ENCODE data around the gene HGF. TPM values are rescaled to one million over a fixed set of nuclear protein-coding genes. Genes with fewer than 3 reads are reported as not detected.

HGF gene
- total and polyA plus RNA-seq, 8 donors: 0.42 to 8.0 (median 0.86) TPM

DNA sequence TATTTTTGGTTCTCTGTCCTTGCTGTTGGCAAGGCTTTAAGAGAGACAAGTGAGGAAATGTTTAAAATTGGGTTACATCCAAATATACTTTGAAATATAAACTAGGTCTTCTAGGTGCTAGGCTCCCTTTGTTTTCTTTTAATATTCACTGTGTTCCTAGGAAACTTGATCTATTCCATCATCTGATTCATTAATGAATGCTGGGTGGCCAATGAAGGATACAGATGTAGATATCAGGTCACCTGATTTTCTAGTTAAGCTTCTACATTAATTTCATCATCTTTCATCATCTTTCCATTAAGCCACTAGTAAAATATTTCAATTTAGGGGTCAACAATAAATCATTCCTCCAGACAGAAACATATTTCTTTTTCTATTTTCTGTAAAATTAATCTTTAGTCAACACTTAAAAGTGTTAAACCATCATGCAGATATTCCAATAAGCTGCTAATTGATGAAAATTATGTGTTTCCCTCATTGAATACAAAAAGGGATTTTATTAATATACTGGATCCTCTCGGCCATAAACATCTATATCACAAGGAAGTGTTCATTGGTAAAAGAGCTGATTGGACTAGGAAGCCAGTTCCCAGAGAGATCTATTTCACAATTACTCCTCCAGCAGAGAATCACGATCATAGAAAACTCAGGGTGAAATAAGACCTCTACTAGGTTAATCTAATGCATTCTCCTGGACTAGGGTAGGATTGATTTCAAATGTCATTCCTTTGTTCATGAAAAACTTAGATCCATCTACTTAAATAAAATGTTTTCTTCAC is 14.7 kb downstream of the HGF start:
- TF ChIP-seq, protein P1, sequence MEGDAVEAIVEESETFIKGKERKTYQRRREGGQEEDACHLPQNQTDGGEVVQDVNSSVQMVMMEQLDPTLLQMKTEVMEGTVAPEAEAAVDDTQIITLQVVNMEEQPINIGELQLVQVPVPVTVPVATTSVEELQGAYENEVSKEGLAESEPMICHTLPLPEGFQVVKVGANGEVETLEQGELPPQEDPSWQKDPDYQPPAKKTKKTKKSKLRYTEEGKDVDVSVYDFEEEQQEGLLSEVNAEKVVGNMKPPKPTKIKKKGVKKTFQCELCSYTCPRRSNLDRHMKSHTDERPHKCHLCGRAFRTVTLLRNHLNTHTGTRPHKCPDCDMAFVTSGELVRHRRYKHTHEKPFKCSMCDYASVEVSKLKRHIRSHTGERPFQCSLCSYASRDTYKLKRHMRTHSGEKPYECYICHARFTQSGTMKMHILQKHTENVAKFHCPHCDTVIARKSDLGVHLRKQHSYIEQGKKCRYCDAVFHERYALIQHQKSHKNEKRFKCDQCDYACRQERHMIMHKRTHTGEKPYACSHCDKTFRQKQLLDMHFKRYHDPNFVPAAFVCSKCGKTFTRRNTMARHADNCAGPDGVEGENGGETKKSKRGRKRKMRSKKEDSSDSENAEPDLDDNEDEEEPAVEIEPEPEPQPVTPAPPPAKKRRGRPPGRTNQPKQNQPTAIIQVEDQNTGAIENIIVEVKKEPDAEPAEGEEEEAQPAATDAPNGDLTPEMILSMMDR (IDR thresholded peaks at IDR 0.05): no peak
- Histone ChIP-seq H3K27ac (no peak overlapping the region), H3K4me1 (no peaks in the 10 kb centered on the region), H3K9me3 (no peaks in the 10 kb centered on the region), H3K4me3 (no peak overlapping the region), H3K27me3 (no peaks in the 10 kb centered on the region), H3K36me3 (no peaks in the 10 kb centered on the region)
- intact Hi-C loops (cut with DNase I): no loop called here
- ATAC-seq: no peak
- no peak for FAIRE-seq
- DNase-seq: no peak
- 62 to 78% methylated on average over 2 of the region's 2 CpGs for WGBS, 2 donors

DNA sequence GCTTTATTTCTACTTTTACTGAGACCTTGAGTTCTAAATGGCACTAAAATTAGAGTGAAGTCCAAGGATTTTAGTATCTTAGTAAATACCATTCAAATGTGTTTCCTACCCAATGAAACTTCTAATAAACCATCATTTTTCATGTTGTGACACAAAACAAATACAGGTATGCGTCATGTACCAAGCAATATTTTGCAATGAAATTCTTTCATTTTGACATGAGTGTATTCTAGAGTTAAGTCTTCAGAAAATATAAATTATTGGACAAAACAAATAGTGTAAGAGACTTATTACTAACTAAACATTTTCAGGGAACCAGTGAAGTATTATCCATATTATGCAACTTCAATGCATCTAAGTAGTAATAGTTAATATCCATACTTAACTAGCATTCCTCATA is 16.5 kb downstream of the HGF start:
- FAIRE-seq: no peak
- no peak for DNase-seq
- H3K36me3 ChIP-seq: no peaks in the 10 kb centered on the region
- intact Hi-C loops (cut with DNase I): no loop called here
- TF ChIP-seq, protein P1 (IDR thresholded peaks at IDR 0.05): no peak
- no peaks in the 10 kb centered on the region for H3K4me1 ChIP-seq
- H3K27ac ChIP-seq: no peak overlapping the region
- H3K4me3 ChIP-seq: no peak overlapping the region
- 42 to 44% methylated on average over 1 of the region's 1 CpG for WGBS, 2 donors
- no peaks in the 10 kb centered on the region for H3K9me3 ChIP-seq
- no peak for ATAC-seq
- H3K27me3 ChIP-seq: no peaks in the 10 kb centered on the region

DNA sequence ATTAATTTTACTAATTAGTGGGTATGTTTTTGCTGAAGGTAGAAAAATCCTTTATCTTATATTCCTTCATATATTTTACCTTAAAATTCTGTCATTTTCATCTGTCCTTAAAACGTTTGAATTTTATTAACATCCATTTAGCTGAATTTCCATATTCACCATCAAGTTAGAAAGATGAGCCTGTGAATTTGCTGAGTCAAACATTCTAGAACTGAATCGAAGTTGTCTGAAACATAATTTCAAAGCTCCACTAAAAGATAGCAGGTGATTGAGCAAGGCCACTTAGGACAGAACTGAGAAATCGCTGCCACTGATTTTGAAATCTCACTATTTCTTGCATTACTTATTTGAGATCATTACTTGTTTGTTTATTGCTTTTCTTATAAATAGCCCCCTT is 17.5 kb downstream of the HGF start:
- Histone ChIP-seq H3K36me3 (no peaks in the 10 kb centered on the region), H3K27ac (no peak overlapping the region), H3K4me1 (no peaks in the 10 kb centered on the region), H3K27me3 (no peaks in the 10 kb centered on the region), H3K4me3 (no peak overlapping the region), H3K9me3 (no peaks in the 10 kb centered on the region)
- intact Hi-C loops (cut with DNase I): no loop called here
- WGBS, 2 donors: 52 to 58% methylated on average over 3 of the region's 3 CpGs
- DNase-seq (no peak), FAIRE-seq (no peak), ATAC-seq (no peak)
- TF ChIP-seq, protein P1 (IDR thresholded peaks at IDR 0.05): no peak

DNA sequence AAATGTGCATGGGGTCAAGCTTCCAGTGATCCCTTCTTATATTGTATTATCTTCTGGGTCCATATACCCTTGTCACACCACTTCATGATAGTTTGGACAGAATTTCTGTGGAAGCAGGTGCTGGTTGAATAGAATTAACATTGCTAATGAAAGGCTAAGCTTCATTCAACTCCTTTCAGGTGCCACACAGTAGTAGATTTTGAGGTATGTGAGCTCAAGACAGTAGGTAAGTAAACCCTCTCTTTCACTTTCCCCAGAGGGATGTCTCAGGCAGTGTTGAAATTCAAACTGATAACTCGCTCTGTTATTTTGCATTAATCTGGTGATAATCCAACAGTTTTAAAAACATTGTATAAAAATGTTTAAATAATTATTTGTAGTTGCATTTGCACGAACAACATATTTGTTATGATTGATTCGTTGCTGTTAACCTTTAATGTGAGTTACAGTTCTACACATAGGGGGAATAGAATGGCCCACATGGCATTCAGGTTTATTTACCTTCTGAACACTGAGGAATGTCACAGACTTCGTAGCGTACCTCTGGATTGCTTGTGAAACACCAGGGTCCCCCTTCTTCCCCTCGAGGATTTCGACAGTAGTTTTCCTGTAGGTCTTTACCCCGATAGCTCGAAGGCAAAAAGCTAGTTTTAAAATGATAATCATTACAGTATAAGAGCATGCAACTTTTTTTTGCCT is 18.1 kb downstream of the HGF start:
- H3K36me3 ChIP-seq: no peaks in the 10 kb centered on the region
- intact Hi-C loops (cut with DNase I): no loop called here
- ATAC-seq (no peak), DNase-seq (no peak), FAIRE-seq (no peak)
- H3K4me3 ChIP-seq: no peak overlapping the region
- H3K27ac ChIP-seq: no peak overlapping the region
- H3K27me3 ChIP-seq: no peaks in the 10 kb centered on the region
- no peaks in the 10 kb centered on the region for H3K9me3 ChIP-seq
- no peaks in the 10 kb centered on the region for H3K4me1 ChIP-seq
- TF ChIP-seq, protein P1 (IDR thresholded peaks at IDR 0.05): no peak
- WGBS, 2 donors: 47 to 55% methylated on average over 9 of the region's 9 CpGs

DNA sequence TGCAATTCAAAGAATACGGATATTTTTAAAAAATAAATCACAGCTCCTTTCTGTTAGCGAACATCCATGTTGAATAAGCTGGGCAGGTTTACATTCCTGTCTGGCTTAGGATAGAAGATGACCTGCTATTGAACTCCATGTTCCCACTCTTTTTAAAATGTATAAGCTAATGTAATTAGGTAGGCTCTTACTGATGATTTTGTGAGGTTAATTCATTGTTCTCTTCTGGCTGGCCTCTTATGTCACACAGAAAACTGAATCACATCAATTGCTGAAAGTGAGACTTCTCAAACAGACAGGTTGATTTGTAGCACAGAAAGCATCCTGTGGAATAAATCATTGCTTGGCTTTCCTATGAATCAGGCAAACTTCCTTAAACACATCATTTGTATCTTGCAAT is 24.2 kb downstream of the HGF start:
- 89 to 90% methylated on average over 2 of the region's 2 CpGs for WGBS, 2 donors
- no peaks in the 10 kb centered on the region for H3K9me3 ChIP-seq
- ATAC-seq: no peak
- no peak for DNase-seq
- FAIRE-seq: no peak
- H3K4me3 ChIP-seq: no peak overlapping the region
- H3K27me3 ChIP-seq: no peaks in the 10 kb centered on the region
- H3K36me3 ChIP-seq: no peaks in the 10 kb centered on the region
- intact Hi-C loops (cut with DNase I): no loop called here
- TF ChIP-seq, protein P1 (IDR thresholded peaks at IDR 0.05): no peak
- H3K4me1 ChIP-seq: no peaks in the 10 kb centered on the region
- no peak overlapping the region for H3K27ac ChIP-seq
